Measurements from ENCODE around the gene MAPKAPK5.

DNA sequence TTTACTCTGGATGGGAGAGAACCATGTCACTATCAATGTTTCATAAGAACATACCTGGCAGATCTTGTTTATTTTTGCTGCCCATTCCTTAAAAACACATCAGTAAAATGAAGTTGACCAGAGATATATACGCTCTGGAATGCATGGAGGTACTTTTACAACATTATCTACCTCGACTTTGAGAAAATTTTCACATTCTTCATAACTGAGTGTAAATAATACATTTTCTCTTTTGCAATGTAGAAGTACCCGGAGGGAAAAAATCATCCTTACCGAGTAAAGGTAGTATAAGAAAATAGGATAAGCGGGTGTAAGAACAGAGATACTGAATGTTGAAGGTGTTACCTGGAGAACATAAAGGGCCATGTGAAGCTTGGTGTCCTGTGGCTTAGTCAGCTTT, 90.2 kb downstream of the MAPKAPK5 start:
- no peak for TF ChIP-seq POLR2A (IDR thresholded peaks at IDR 0.05; ENCODE audit: low read depth, low read length)
- TF ChIP-seq, protein P1, sequence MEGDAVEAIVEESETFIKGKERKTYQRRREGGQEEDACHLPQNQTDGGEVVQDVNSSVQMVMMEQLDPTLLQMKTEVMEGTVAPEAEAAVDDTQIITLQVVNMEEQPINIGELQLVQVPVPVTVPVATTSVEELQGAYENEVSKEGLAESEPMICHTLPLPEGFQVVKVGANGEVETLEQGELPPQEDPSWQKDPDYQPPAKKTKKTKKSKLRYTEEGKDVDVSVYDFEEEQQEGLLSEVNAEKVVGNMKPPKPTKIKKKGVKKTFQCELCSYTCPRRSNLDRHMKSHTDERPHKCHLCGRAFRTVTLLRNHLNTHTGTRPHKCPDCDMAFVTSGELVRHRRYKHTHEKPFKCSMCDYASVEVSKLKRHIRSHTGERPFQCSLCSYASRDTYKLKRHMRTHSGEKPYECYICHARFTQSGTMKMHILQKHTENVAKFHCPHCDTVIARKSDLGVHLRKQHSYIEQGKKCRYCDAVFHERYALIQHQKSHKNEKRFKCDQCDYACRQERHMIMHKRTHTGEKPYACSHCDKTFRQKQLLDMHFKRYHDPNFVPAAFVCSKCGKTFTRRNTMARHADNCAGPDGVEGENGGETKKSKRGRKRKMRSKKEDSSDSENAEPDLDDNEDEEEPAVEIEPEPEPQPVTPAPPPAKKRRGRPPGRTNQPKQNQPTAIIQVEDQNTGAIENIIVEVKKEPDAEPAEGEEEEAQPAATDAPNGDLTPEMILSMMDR (IDR thresholded peaks at IDR 0.05 in 2 of 3, conservative IDR thresholded peaks at IDR 0.05 in 1 of 3; ENCODE audit: control insufficient read depth in 2 of 3, extremely low read depth in 1 of 3, insufficient read depth in 1 of 3, low read depth in 3 of 3, low read length in 3 of 3), result no peak
- no peak for TF ChIP-seq RBBP5 (conservative IDR thresholded peaks at IDR 0.05)
- no peak for TF ChIP-seq DPF2 (IDR thresholded peaks at IDR 0.05)
- TF ChIP-seq TAF1 (IDR thresholded peaks at IDR 0.05; ENCODE audit: borderline replicate concordance, low read depth, low read length), result no peak
- TF ChIP-seq STAT1 (conservative IDR thresholded peaks at IDR 0.05), result no peak
- TF ChIP-seq BACH1 (IDR thresholded peaks at IDR 0.05; ENCODE audit: borderline replicate concordance), result no peak
- TF ChIP-seq EZH2 (IDR thresholded peaks at IDR 0.05; ENCODE audit: borderline replicate concordance, control insufficient read depth, low read depth, low read length), result no peak
- TF ChIP-seq SRF (IDR thresholded peaks at IDR 0.05; ENCODE audit: low read depth in 2 of 2, low read length in 2 of 2), result no peak
